ENCODE measurements around the gene ZXDA.
A peak's percentile ranks its signal among the peaks of the same experiment; 100 is the strongest.

DNA sequence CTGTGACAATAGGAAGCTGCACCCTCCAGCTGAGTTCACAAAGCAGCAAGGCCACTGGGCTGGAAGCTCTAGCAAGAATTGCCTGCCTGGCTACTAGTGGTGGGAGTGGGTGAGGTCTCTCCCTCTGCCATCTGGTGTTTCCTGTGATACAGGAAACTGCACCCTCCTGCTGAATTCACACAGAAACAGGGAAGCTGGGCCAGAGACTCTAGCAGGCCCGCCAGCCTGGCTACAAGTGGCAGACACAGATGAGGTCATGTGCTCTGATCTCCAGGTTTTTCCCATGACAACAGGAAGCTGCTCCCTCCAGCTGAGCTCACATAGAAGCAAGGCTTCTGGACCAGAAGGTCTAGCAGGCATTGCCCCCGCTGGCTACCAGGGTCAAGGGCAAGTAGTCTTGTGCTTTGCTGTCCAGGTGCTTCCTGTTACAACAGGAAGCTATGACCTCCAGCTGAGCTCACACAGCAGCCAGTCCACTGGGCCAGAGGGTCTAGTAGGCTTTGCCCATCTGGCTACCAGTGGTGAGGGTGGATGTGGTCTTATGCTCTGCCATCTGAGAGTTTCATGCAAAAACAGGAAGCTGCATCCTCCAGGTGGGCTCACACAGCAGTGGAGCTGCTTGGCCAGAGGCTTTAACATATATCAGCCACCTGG is 41.5 kb upstream of the ZXDA start:
- TF ChIP-seq, protein P1, sequence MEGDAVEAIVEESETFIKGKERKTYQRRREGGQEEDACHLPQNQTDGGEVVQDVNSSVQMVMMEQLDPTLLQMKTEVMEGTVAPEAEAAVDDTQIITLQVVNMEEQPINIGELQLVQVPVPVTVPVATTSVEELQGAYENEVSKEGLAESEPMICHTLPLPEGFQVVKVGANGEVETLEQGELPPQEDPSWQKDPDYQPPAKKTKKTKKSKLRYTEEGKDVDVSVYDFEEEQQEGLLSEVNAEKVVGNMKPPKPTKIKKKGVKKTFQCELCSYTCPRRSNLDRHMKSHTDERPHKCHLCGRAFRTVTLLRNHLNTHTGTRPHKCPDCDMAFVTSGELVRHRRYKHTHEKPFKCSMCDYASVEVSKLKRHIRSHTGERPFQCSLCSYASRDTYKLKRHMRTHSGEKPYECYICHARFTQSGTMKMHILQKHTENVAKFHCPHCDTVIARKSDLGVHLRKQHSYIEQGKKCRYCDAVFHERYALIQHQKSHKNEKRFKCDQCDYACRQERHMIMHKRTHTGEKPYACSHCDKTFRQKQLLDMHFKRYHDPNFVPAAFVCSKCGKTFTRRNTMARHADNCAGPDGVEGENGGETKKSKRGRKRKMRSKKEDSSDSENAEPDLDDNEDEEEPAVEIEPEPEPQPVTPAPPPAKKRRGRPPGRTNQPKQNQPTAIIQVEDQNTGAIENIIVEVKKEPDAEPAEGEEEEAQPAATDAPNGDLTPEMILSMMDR (IDR thresholded peaks at IDR 0.05; ENCODE audit: low read length): 0 out of 2 replicates have a peak, but pooled peaks have one; percentile 8
- TF ChIP-seq EZH2 (optimal IDR thresholded peaks at IDR 0.05; ENCODE audit: low read depth, low read length): no peak
- no peak for TF ChIP-seq EZH2phosphoT487 (IDR thresholded peaks at IDR 0.05; ENCODE audit: low read length)
